ENCODE data around the gene NBEA. TPM values are rescaled to one million over a fixed set of nuclear protein-coding genes. Genes with fewer than 3 reads are reported as not detected.

Gene NBEA
- total RNA-seq, 1 donor from 2014 or later, result 6.6 TPM

- Histone ChIP-seq H3K4me3 (no peak overlapping the region), H3K4me1 (peaks cover 6% of the 10 kb centered on the region), H3K27me3 (ENCODE audit: low read depth) (no peaks in the 10 kb centered on the region), H3K9me3 (peaks cover 7% of the 10 kb centered on the region), H3K36me3 (no peaks in the 10 kb centered on the region), H3K27ac (no peak overlapping the region)
- DNase-seq (no peak), ATAC-seq (no peak)
- TF ChIP-seq CTCF (IDR thresholded peaks at IDR 0.05), result no peak
- intact Hi-C loops (cut with DNase I), result no loop called here
Measured at GRCh38 chr13:35498231-35498630, 556.2 kb downstream of the NBEA start.

GRCh38 chr13:35499196-35499662, 557.2 kb downstream of the NBEA start:
- Histone ChIP-seq H3K27me3 (ENCODE audit: low read depth) (no peaks in the 10 kb centered on the region), H3K36me3 (no peaks in the 10 kb centered on the region), H3K9me3 (peaks cover 7% of the 10 kb centered on the region), H3K27ac (no peak overlapping the region), H3K4me1 (peaks cover 6% of the 10 kb centered on the region), H3K4me3 (no peak overlapping the region)
- DNase-seq (no peak), ATAC-seq (peak; percentile 70 to 81)
- intact Hi-C loops (cut with DNase I), result no loop called here
- no peak for TF ChIP-seq CTCF (IDR thresholded peaks at IDR 0.05)

GRCh38 chr13:35499676-35500075, 557.6 kb downstream of the NBEA start:
- no peak for TF ChIP-seq CTCF (IDR thresholded peaks at IDR 0.05)
- Histone ChIP-seq H3K4me1 (peaks cover 6% of the 10 kb centered on the region), H3K9me3 (peaks cover 3% of the 10 kb centered on the region), H3K27ac (no peak overlapping the region), H3K4me3 (no peak overlapping the region), H3K27me3 (ENCODE audit: low read depth) (no peaks in the 10 kb centered on the region), H3K36me3 (no peaks in the 10 kb centered on the region)
- intact Hi-C loops (cut with DNase I), result no loop called here
- DNase-seq (no peak), ATAC-seq (no peak)

GRCh38 chr13:35500144-35500543, 558.1 kb downstream of the NBEA start:
- no peak for TF ChIP-seq CTCF (IDR thresholded peaks at IDR 0.05)
- Histone ChIP-seq H3K27me3 (ENCODE audit: low read depth) (no peaks in the 10 kb centered on the region), H3K4me1 (peaks cover 6% of the 10 kb centered on the region), H3K36me3 (no peaks in the 10 kb centered on the region), H3K27ac (no peak overlapping the region), H3K4me3 (no peak overlapping the region), H3K9me3 (no peaks in the 10 kb centered on the region)
- intact Hi-C loops (cut with DNase I), result no loop called here
- no peak for ATAC-seq
- DNase-seq, result no peak

- no peak overlapping the region for H3K27ac ChIP-seq
- ATAC-seq, result no peak
- DNase-seq, result no peak
- no peaks in the 10 kb centered on the region for H3K36me3 ChIP-seq
- H3K4me3 ChIP-seq, result no peak overlapping the region
- no peaks in the 10 kb centered on the region for H3K27me3 ChIP-seq (ENCODE audit: low read depth)
- TF ChIP-seq CTCF (IDR thresholded peaks at IDR 0.05), result no peak
- intact Hi-C loops (cut with DNase I), result no loop called here
- H3K4me1 ChIP-seq, result peaks cover 6% of the 10 kb centered on the region
- no peaks in the 10 kb centered on the region for H3K9me3 ChIP-seq
Measured at GRCh38 chr13:35501661-35502235, 559.7 kb downstream of the NBEA start.
